Activated CD4-positive, alpha-beta T cell treated with anti-CD3 and anti-CD28 coated beads, Interleukin-2, amount 50 U/mL, for 4 hours (primary cell): ENCODE measurements around the gene CEACAM19.
"Not testable (repeated sequence)": the region's sequence is repeated elsewhere in the genome, so short reads cannot be mapped to it uniquely, and the experiment has no call there.

Experiments
- DNase-seq, 2 experiments: peaks; one replicate each; pipeline ENCODE4 v3.0.0-alpha.2; 2020

The CEACAM19 gene, protein sequence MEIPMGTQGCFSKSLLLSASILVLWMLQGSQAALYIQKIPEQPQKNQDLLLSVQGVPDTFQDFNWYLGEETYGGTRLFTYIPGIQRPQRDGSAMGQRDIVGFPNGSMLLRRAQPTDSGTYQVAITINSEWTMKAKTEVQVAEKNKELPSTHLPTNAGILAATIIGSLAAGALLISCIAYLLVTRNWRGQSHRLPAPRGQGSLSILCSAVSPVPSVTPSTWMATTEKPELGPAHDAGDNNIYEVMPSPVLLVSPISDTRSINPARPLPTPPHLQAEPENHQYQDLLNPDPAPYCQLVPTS

DNA sequence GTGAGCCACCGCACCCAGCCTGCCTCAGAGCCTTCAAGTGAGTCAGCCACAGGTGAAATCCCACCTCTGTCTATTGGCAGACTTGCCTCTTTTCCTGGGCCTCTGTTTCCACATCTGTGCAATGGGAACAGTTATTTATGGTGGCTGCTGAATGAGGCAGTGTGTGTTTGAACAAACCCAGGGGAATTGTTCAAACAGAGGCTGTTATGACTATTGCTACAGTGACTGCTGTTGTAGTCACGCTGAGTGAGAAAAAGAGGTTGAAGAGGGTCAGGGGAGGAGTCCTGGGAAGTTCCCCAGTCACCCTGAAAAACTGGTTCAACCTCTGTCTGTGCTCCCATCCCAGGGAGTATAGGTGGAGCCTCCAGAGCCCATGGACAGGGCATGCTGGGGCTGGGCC, at the start of gene CEACAM19:
Gene CEACAM19, plus strand, starts transcription at position 83 of the 400 bp plus-strand sequence. CDS start 450 bp downstream, outside the sequence.
- no peak for DNase-seq

DNA sequence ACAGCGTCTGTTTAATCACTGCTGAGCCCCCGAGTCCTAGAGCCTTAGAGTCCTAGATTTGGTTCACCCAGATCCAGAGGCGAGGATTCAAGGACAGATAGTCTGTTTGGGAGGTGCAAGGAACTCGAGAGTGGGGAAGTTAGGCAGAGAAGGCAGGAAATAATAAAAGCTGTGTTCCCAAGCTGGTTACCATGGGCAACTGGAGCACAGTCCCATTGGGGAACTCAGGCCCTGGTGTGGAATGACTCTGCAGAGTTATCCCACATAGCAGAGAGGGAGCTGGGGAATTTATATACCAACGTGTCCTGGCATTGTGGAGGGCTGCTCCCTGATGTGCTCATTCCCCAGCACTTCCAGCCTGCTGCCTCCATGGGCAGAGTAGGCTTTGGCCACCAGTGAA, 48.2 kb upstream of the CEACAM19 start:
- DNase-seq: no peak

DNA sequence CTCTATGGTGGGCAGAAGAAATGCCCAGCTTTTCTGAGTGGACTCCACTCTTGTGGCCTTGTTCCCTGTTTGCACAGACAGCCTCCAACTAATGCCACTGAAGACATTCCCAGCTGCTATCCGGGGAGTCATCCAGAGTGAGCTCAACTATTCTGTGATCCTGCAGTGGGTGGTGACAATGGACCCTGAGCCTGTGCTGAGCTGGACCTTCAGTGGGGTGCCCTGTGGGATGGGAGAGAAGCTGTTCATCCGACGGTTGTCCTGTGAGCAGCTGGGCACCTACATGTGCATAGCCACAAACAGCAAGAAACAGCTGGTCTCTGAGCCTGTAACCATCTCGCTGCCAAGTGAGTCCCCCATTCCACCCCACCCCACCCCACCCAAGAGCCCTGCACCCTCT, 47.7 kb upstream of the CEACAM19 start:
- DNase-seq: no peak

DNA sequence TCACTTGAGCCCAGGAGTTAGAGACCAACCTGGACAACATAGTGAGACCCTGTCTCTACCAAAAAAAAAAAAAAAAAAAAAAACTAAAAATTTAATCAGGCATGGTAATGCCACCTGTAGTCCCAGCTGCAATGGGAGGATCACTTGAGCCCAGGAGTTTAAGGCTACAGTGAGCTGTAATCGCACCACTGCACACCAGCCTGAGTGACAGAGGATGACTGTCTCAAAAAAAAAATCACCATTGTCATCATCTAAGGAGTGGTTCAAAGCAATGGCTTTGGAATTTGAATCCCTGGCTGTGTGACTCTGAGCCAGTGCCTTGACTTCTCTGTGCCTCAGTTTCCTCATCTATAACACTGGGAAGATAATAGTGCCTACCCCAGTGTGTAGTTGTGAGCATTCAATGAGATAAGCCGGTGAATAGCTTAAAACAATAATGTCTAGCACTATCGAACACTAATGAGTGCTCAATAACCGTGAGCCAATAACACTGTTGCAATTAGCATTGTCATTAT, 46.4 kb upstream of the CEACAM19 start:
- no peak for DNase-seq

DNA sequence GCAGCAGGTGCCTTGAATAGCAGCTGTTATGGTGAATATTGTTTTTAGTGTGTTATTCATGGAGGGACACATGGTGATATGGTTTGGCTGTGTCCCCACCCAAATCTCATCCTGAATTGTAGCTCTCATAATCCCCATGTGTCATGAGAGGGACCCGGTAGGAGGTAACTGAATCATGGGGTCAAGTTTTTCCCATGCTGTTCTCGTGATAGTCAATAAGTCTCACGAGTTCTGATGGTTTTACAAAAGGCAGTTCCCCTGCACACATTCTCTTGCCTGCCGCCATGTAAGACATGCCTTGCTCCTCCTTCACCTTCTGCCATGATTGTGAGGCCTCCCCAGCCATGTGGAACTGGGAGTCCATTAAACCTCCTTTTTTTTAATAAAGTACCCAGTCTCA, 45.6 kb upstream of the CEACAM19 start:
- not testable (repeated sequence) for DNase-seq

DNA sequence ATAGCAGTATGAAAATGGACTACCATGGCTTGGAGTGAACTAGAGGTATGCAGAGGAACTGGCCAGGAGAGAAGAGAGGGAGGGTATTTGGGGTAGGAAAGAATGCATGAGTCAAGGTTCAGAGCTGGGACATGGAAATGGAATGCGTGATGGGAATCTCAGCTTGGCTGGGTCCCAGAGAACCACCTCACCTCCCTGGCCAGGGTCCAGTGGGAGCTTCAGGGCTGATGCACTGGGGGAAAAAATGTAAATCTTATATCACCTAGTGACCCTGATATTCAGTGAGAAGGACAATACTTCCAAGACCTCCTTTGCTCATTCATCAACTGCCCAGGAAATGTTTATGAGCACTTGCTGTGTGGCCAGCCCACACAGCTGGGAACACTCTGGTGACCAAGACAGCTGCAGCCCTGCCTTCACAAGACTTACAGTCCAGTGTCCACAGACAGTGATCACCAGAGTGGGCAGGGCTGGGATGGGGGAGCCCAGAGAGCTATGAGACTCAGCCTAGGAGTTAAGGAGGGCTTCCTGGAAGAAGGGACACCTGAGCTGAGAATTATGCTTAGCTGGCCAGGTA, 45.1 kb upstream of the CEACAM19 start:
- no peak for DNase-seq

DNA sequence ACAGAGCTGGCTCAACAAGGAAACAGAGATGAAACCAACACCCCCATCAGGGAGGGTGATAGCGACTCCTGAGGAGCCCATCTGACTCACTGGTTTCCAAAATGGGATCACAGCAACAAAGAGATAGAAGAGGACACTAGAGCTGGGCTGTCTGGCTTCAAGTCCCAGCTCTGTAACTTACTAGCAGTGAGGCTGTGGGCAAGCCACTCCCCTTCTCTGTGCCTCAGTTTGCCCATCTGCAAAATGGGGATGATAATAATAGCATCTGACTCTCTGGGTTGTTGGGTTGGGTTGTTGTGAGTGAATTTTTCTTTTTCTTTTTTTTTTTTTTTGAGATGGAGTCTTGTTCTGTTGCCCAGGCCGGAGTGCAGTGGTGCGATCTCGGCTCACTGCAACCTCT, 43.7 kb upstream of the CEACAM19 start:
- DNase-seq: no peak

DNA sequence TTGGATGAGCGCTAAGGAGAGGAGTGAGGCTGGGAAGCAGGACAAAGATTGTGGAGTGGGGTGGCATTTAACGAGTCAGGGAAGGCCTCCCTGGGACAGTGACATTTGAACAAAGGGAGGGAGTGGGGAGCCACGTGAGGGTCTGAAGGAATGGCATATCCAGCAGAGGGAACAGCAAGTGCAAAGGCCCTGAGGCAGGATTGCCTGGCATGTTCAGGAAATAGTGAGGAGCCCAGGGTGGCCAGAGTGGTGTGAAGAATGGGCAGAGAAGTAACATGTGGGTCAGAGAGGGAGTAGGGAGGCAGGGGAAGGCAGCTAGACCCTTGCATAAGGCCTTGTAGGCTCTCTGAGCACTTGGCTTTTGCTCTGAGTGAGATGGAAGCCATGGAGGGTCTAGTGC, 42.5 kb upstream of the CEACAM19 start:
- DNase-seq: no peak

DNA sequence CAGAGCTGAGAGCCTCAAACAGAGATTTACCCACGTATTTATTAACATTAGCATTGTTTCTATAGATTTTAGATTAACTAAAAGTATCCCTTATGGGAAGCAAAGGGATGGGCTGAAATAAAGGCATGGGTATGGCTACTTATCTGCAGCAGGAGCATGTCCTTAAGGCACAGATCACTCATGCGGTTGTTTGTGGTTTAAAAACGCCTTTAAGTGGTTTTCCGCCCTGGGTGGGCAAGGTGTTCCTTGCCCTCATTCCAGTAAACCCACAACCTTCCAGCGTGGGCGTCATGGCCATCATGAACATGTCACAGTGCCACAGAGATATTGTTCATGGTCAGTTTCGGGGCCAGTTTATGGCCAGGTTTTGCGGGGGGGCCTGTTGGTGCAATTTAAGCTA, 39.7 kb upstream of the CEACAM19 start:
- DNase-seq: not testable (repeated sequence)

DNA sequence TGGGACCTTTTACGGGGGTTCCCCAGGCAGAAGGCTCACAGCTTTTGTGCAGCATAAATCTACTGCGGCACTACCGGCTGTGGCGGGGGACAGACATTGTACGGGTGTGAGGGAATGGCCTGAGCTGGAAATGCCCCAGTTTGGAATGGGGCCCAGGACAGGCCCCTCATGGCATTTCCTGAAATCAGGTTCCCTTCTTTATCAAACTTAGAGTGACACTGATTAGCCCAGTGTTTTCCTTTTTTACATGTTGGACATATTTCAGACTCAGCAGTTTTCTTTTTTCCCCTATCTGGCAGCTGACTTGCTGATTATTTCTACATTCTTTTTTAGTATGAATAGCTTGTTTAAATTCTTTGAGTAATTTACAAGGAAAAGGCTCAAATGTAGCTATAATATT, 37.2 kb upstream of the CEACAM19 start:
- DNase-seq: not testable (repeated sequence)

DNA sequence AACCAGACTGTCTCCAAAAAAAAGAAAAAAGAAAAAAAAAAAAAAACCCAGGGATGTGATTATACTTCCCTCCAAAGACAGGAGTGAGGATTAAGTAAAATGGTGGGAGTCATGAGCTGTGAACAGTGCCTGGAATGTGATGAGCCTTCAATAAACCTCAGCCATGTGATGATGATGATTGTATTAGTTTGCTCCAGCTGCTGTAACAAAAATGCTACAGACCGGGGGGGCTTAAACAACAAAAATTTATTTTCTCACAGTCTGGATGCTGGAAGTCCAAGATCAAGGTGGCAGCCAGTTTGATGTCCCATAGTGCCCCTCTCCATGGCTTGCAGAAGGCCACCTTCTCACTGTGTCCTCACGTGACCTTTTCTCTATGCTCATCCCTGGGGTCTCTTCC, 36.5 kb upstream of the CEACAM19 start:
- no peak for DNase-seq

DNA sequence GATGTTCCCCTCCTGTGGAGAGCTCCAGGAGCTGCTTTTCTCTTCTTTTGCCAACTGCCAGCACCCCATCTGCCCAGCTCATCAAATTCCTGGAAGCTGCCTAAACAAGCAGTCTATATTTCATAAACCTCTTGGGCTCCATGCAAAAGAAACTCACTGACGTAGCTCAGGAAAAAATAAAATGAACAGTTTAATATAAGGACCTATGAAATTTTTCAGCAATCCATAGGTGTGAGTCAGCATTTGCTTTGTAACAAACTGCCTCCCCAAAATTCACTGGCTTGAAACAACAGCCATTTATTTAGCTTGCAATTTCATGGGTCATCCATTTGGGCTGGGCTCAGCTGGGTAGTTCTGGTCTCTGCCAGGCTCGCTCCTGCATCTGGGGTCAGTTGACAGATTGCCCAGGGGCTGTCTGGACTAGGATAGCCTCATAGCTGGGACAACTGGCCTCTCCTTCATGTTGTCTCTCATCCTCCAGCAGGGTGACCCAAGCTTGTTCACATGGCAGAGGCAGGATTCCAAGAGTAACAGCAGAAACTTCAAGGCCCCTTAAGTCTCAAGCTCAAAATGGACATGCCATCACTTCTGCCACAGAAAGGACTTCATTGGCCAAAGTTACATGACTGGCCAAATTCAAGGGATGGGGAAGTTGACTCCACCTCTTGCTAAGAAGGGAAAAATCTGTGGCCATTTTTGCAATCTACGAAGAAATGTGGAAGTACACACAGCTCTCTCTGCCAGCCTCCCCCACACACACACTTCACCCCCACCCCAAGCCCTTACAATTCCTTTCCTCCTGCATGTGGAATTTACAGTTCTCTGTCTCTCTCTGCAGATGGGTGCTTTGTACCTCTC, 35.5 kb upstream of the CEACAM19 start:
- DNase-seq: no peak

DNA sequence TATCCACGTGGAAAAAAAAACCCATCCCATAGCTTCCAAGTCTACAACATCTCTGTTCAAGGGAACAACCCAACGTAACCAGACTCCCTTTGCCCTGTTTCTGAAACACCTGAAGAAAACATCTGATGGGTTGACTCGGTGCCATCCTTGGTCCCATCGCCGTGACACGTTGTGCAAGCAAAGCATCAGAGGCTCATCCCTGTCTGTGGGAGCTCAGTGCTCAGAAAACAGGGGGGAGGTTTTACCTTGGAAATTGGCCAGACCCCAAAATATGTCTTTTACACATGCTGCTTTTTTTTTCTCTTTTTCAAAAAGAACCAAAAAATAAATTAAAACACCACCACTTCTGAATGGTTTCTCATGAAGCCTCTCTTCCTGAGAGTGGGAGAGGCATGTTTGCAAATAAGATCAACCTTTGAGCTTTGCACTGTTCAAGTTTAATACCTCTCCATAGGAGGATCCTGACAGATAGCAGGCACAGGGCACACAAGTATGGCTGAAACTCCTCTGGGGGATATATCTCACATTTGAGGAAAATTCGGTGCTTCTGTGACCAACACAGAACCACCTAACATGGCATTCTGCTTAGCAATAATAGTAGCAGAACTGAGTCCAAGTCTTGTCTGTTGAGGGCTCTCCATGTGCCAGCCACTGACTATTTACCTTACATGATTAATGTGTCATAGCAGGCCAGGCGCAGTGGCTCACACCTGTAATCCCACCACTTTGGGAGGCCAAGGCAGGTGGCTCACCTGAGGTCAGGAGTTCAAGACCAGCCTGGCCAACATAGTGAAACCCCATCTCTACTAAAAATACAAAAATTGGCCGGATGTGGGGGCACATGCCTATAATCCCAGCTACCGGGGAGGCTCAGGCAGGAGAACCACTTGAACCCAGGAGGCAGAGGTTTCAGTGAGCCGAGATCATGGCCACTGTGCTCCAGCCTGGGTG, 34.6 kb upstream of the CEACAM19 start:
- DNase-seq: no peak

DNA sequence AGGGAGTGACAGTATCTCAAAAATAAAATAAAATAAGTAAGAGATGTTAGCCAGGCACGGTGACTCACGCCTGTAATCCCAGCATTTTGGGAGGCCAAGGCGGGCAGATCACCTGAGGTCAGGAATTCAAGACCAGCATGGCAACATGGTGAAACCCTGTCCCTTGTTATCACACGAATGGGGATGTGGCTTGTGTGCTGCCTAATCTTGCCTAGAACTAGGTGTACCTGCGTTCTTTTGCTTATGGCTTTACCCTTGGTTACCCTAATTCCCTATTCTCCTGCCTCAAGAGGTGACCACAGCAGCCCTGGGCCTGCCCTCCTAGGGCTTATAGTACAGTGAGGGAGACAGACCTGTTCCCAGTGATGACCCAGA, 33.9 kb upstream of the CEACAM19 start:
- DNase-seq: no peak

DNA sequence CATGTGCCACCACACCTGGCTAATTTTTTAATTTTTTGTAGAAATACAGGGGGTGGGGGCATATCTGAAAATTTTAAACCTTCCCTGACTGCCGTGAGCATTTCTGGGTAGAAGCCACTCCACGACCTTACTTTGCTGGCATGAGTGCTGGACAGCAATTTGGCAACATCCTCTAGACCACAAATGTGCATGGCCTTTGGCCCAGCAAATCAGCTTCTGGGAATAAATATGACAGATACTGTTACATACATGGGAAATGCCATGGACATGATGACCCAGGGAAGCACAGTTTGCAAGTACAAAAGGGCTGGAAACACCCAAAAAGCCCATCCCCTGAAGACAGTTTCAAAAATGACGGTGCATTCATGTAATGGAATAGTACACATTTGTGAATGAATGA, 30.8 kb upstream of the CEACAM19 start:
- DNase-seq: no peak

DNA sequence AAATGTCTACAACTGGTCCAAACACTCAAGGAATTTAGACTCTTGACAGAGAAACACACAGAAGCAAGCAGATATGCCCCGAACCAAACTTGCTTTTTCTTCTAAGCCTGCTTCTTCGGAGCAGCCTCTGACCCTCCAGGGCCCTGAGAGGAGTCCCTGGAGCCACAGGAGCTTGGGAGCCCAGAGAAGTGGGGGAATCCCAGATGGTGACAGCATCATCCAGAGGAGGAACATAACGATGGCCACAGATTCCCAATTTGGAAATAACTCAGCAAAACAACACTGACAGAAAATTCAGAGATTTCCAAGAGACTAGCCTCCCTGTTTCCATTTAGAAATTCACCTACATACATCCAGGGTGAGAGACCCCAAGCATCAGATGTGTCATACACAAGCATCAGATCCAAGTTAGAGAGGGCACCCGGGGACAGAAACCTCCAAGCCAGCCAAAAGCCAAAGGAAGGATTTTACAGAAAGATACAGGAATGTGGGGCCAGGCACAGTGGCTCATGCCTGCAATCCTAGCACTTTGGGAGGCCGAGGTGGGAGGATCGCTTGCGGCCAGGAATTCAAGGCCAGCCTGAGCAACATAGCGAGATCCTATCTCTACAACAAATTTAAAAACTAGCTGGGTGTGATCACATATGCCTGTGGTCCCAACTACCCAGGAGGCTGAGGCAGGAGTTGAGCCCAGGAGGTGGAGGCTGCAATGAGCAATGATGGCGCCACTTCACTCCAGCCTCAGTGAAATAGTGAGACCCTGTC, 29.6 kb upstream of the CEACAM19 start:
- DNase-seq: no peak

DNA sequence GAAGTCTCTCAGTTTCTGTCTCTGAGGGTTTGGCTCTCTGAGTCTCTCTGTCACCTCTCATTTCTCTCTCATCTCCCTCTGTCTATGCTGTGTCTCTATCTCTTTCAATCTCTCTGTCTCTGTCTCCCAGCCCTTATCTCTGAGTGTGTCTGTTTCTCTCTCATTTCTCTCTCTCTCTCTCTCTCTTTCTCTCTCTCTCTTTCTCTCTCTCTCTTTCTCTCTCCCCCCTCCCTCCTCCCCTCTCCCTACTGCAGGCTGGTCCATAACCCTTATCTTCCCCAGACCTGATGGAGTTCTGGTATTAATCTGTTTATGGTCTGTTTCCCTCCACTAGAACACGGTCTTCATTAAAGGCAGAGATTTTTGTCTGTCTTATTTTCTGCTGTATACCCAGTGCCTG, 28.9 kb upstream of the CEACAM19 start:
- no peak for DNase-seq

DNA sequence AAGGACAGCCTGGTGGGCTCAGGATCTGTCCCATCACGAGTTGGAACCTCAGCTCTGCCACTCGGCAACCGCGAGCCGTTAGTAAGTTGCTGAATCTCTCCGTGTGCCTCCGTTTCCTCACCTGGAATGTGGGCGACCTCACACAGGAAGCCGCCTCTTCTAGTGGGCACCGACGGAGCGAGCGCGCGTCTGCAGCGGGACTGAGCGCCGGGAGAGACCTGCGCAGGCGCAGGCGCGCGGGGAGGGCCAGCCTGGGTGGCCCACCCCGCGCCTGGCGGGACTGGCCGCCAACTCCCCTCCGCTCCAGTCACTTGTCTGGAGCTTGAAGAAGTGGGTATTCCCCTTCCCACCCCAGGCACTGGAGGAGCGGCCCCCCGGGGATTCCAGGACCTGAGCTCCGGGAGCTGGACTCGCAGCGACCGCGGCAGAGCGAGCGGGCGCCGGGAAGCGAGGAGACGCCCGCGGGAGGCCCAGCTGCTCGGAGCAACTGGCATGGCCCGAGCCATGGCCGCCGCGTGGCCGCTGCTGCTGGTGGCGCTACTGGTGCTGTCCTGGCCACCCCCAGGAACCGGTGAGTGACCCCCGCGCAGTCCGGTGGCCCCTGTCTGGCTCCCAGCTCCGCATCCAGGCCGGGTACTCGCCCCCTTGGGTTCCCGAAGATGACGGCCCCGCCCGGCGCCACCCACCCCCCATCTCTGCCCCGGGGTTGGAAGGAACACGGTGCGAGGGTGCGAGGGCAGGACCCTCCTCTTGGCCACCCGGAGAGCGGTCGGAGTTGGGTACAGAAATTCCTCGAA, 27.5 kb upstream of the CEACAM19 start, which contains the start of gene PVR:
Gene PVR, plus strand, starts transcription at position 306 of the 797 bp plus-strand sequence. Its CDS starts 187 bp downstream, at position 493.
- DNase-seq: peak in 1 of 2 experiments; percentile 9

DNA sequence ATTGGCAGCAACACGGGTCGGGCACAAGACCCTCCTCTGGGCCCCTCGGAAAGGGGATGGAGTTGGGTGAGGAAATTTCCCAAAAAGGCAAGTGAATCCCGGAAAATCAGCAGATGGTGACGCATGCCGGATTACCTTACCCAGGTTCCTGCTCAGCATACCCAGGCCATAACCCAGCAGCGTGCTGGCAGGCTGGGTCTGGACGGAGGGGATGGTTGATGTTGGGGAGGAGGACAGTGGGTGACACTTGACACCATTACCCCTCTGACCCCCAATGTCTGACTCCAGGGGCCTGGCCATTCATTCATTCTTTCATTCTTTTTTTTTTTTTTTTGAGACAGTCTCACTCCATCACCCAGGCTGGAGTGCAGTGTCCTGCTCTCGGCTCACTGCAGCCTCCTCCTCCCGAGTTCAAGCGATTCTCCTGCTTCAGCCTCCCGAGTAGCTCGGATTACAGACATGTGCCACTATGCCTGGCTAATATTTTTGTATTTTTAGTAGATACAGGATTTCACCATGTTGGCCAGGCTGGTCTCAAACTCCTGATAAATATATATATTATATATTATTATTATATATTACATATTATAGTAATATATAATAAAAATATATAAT, 26.8 kb upstream of the CEACAM19 start:
- no peak for DNase-seq

DNA sequence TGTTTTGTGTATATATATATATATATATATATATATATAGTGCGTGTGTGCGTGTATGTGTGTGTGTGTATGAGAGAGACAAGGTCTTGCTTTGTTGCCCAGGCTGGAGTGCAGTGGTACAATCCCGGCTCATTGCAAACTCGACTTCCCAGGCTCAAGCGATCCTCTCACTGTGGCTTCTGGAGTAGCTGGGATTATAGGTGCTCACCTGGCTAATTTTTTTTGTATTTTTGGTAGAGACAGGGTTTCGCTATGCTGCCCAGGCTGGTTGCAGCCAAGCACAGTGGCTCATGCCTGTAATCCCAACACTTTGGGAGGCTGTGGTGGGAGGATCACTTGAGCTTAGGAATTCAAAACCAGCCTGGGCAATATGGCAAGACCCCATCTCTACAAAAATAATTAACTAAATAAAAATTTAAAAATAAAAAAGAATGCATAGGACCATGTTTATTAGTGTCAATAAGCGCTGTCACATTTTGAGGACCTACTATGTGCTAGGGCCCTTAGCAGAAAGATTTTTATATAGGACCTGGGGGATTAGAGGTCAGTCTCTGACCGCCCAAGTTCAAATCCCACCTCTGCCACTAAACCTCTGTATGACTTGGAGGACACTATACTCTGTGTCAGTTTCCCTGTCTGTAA, 25.8 kb upstream of the CEACAM19 start:
- no peak for DNase-seq
